Stimulated activated CD8-positive, alpha-beta memory T cell treated with anti-CD3 and anti-CD28 coated beads, Interleukin-12 subunit alpha, Interleukin-12 subunit beta, amount 100 ng/mL, for 4 hours (primary cell): ENCODE data around the gene OR5H14.

Experiments used
- DNase-seq: peaks from one replicate; pipeline ENCODE4 v3.0.0-alpha.2; 2020; ENCODE audit warnings: low read depth

The OR5H14 gene

GRCh38 chr3:98199020-98199419 is 51.7 kb downstream of the OR5H14 start:
- no peak for DNase-seq
